HEK293T (cell line): ENCODE measurements around the gene LSM2.
A peak's percentile ranks its signal among the peaks of the same experiment; 100 is the strongest.

Experiments
- ARNT ChIP-seq: fragments of 450-650 bp; IDR thresholded peaks from 2 replicates; pipeline ENCODE4 v1.6.1; 2017; ENCODE audit warnings: mild to moderate bottlenecking
- BHLHE40 ChIP-seq: fragments of 450-650 bp; IDR thresholded peaks from 2 replicates; pipeline ENCODE4 v1.6.1; 2016; ENCODE audit warnings: mild to moderate bottlenecking, moderate library complexity, borderline replicate concordance
- CTBP1 ChIP-seq: fragments of 450-650 bp; IDR thresholded peaks from 2 replicates; pipeline ENCODE4 v1.6.1; 2016; ENCODE audit warnings: borderline replicate concordance
- ELF4 ChIP-seq: fragments of 450-650 bp; IDR thresholded peaks from 2 replicates; pipeline ENCODE4 v1.6.1; 2017; ENCODE audit warnings: antibody characterized with exemption
- FOXA1 ChIP-seq: fragments of 450-650 bp; IDR thresholded peaks from 2 replicates; pipeline ENCODE4 v1.6.1; 2016; ENCODE audit warnings: mild to moderate bottlenecking
- FOXK2 ChIP-seq: fragments of 450-650 bp; IDR thresholded peaks from 2 replicates; pipeline ENCODE4 v1.6.1; 2016; ENCODE audit warnings: mild to moderate bottlenecking
- FOXM1 ChIP-seq: fragments of 450-650 bp; IDR thresholded peaks from 2 replicates; pipeline ENCODE4 v1.6.1; 2017; ENCODE audit warnings: mild to moderate bottlenecking, borderline replicate concordance
- HDGF ChIP-seq: fragments of 450-650 bp; IDR thresholded peaks from 2 replicates; pipeline ENCODE4 v1.6.1; 2017; ENCODE audit warnings: antibody characterized with exemption, borderline replicate concordance
- LEF1 ChIP-seq: fragments of 450-650 bp; IDR thresholded peaks from 2 replicates; pipeline ENCODE4 v1.6.1; 2017; ENCODE audit warnings: mild to moderate bottlenecking, borderline replicate concordance
- NFRKB ChIP-seq: fragments of 450-650 bp; IDR thresholded peaks from 2 replicates; pipeline ENCODE4 v1.6.1; 2016; ENCODE audit warnings: mild to moderate bottlenecking, moderate library complexity
- SP1 ChIP-seq: fragments of 450-650 bp; IDR thresholded peaks from 2 replicates; pipeline ENCODE4 v1.6.1; 2017
- SUZ12 ChIP-seq: fragments of 450-650 bp; IDR thresholded peaks from 2 replicates; pipeline ENCODE4 v1.6.1; 2016; ENCODE audit warnings: mild to moderate bottlenecking
- ZNF384 ChIP-seq: fragments of 450-650 bp; IDR thresholded peaks from 2 replicates; pipeline ENCODE4 v1.6.1; 2016
- TF ChIP-seq, protein P1 (sequence below): fragments of 450-650 bp; IDR thresholded peaks from 2 replicates; pipeline ENCODE4 v1.6.1; 2016

DNA sequence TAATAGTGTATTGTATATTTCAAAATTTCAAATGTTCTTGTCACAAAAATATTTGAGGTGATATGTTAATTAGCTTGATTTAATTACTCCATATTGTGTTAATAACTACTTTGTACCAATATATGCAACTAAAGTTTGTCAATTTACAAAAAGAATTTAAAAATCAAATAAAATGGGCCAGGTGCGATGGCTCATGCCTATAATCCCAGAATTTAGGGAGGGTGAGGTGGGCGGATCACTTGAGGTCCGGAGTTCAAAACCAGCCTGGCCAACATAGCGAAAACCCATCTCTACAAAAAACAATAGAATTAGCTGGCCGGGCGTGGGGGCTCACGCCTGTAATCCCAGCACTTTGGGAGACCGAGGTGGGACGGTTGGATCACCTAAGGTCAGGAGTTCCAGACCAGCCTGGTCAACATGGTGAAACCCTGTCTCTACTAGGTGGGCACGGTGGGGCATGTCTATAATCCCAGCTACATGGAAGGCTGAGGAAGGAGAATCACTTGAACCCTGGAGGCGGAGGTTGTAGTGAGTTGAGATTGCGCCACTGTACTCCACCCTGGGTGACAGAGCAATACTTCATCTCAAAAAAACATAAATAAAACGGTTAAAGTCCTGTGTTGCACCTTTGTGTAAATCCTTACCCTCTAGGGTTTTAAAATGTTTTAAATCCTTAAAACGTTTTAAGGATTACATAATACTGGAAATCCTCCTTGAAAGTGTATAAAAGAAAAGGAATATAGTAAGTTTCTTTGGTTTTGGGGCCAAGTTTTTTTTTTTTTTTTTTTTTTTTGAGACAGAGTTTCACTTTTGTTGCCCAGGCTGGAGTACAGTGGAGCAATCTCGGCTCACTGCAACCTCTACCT lies 24.8 kb upstream of the LSM2 start:
- TF ChIP-seq ARNT = no peak
- TF ChIP-seq, protein P1, sequence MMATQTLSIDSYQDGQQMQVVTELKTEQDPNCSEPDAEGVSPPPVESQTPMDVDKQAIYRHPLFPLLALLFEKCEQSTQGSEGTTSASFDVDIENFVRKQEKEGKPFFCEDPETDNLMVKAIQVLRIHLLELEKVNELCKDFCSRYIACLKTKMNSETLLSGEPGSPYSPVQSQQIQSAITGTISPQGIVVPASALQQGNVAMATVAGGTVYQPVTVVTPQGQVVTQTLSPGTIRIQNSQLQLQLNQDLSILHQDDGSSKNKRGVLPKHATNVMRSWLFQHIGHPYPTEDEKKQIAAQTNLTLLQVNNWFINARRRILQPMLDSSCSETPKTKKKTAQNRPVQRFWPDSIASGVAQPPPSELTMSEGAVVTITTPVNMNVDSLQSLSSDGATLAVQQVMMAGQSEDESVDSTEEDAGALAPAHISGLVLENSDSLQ = peak; percentile 36; the same call in 1 of the 2 replicates
- no peak for TF ChIP-seq FOXM1
- no peak for TF ChIP-seq FOXA1
- no peak for TF ChIP-seq FOXK2
- peak; percentile 85 for TF ChIP-seq ZNF384
- no peak; the same call in 1 of the 2 replicates for TF ChIP-seq CTBP1
- TF ChIP-seq BHLHE40 = no peak
- TF ChIP-seq LEF1 = no peak
- TF ChIP-seq SP1 = no peak
- TF ChIP-seq SUZ12 = no peak
- no peak for TF ChIP-seq ELF4
- no peak for TF ChIP-seq NFRKB
- no peak for TF ChIP-seq HDGF
